ENCODE measurements around the gene STAG1.

STAG1 gene

DNA sequence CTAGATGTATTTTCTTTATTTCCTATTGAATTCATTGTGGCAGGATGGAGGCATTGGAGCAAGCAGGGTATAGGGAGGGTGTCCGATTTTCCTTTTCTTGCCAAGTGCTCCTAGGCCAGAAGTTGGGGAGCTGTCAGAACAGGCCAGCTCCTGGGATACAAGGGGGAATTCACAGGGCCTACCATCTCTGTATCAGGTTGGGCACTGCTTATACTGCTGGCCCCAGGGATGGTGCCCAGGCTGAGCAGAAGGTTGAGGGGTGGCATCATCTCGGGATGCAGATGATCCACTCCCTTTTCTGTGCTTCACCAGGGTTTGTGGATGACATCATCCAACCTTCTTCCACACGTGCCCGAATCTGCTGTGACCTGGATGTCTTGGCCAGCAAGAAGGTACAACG is 422.6 kb downstream of the STAG1 start:
- no peaks in the 10 kb centered on the region for H3K9me2 ChIP-seq (replicated peaks; ENCODE audit: low read depth, low read length)
- H4K20me1 ChIP-seq (ENCODE audit: insufficient read depth, low read length, poor library complexity, severe bottlenecking): no peaks in the 10 kb centered on the region
- no peak overlapping the region for H3K9ac ChIP-seq (ENCODE audit: low read depth, low read length, poor library complexity, severe bottlenecking)
- H2AFZ ChIP-seq (ENCODE audit: low read length): no peak overlapping the region
- no peak overlapping the region for H3K4me3 ChIP-seq (ENCODE audit: low read length, poor library complexity, severe bottlenecking)
- no peak overlapping the region for H3K4me2 ChIP-seq (ENCODE audit: low read depth, low read length, poor library complexity, severe bottlenecking)
- H3K9me3 ChIP-seq (ENCODE audit: insufficient read depth, low read depth, low read length): no peaks in the 10 kb centered on the region
- no peaks in the 10 kb centered on the region for H3K27me3 ChIP-seq (ENCODE audit: insufficient read depth, low read length, poor library complexity, severe bottlenecking)
- H3K4me1 ChIP-seq (ENCODE audit: insufficient read depth, low read length, poor library complexity, severe bottlenecking): no peaks in the 10 kb centered on the region
- H3K36me3 ChIP-seq (ENCODE audit: insufficient read depth, low read length): peaks cover 65% of the 10 kb centered on the region
- TF ChIP-seq EZH2phosphoT487 (IDR thresholded peaks at IDR 0.05; ENCODE audit: borderline replicate concordance): no peak
- TF ChIP-seq, protein P1, sequence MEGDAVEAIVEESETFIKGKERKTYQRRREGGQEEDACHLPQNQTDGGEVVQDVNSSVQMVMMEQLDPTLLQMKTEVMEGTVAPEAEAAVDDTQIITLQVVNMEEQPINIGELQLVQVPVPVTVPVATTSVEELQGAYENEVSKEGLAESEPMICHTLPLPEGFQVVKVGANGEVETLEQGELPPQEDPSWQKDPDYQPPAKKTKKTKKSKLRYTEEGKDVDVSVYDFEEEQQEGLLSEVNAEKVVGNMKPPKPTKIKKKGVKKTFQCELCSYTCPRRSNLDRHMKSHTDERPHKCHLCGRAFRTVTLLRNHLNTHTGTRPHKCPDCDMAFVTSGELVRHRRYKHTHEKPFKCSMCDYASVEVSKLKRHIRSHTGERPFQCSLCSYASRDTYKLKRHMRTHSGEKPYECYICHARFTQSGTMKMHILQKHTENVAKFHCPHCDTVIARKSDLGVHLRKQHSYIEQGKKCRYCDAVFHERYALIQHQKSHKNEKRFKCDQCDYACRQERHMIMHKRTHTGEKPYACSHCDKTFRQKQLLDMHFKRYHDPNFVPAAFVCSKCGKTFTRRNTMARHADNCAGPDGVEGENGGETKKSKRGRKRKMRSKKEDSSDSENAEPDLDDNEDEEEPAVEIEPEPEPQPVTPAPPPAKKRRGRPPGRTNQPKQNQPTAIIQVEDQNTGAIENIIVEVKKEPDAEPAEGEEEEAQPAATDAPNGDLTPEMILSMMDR (conservative IDR thresholded peaks at IDR 0.05; ENCODE audit: low read length): no peak
- no peaks in the 10 kb centered on the region for H3F3A ChIP-seq (ENCODE audit: low read depth)
- no peaks in the 10 kb centered on the region for H3K79me2 ChIP-seq (ENCODE audit: insufficient read depth, low read length)

DNA sequence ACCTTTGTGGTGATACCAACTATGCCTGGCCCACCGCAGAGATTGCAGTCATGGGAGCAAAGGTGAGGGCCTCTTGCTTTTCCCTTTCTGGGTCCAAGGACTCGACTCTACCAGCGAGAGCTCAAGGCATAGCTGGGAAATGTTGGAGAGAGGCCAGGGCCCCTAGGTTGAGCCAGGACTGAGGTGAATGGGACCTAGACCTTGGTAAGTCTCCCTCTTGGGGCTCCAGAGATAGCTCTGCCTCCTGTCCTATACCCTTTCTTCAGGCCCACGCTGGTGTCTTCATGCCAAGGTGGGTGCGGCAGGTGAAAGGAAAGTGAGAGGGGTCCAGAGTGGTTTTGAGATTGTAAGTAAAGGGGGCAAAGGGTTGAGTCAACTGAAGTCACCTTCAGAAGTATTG is 424.5 kb downstream of the STAG1 start:
- Histone ChIP-seq H3K4me2 (ENCODE audit: low read depth, low read length, poor library complexity, severe bottlenecking) (no peak overlapping the region), H3K9ac (ENCODE audit: low read depth, low read length, poor library complexity, severe bottlenecking) (no peak overlapping the region), H3F3A (ENCODE audit: low read depth) (no peaks in the 10 kb centered on the region), H4K20me1 (ENCODE audit: insufficient read depth, low read length, poor library complexity, severe bottlenecking) (no peaks in the 10 kb centered on the region), H3K27me3 (ENCODE audit: insufficient read depth, low read length, poor library complexity, severe bottlenecking) (no peaks in the 10 kb centered on the region), H3K36me3 (ENCODE audit: insufficient read depth, low read length) (peaks cover 58% of the 10 kb centered on the region), H3K4me1 (ENCODE audit: insufficient read depth, low read length, poor library complexity, severe bottlenecking) (no peaks in the 10 kb centered on the region), H3K4me3 (ENCODE audit: low read length, poor library complexity, severe bottlenecking) (no peak overlapping the region), H2AFZ (ENCODE audit: low read length) (no peak overlapping the region), H3K79me2 (ENCODE audit: insufficient read depth, low read length) (no peaks in the 10 kb centered on the region), H3K9me3 (ENCODE audit: insufficient read depth, low read depth, low read length) (peaks cover 7% of the 10 kb centered on the region; the same call in 1 of the 2 replicates), H3K9me2 (replicated peaks; ENCODE audit: low read depth, low read length) (no peaks in the 10 kb centered on the region)
- no peak for TF ChIP-seq EZH2phosphoT487 (IDR thresholded peaks at IDR 0.05; ENCODE audit: borderline replicate concordance)
- TF ChIP-seq, protein P1 (conservative IDR thresholded peaks at IDR 0.05; ENCODE audit: low read length): no peak

DNA sequence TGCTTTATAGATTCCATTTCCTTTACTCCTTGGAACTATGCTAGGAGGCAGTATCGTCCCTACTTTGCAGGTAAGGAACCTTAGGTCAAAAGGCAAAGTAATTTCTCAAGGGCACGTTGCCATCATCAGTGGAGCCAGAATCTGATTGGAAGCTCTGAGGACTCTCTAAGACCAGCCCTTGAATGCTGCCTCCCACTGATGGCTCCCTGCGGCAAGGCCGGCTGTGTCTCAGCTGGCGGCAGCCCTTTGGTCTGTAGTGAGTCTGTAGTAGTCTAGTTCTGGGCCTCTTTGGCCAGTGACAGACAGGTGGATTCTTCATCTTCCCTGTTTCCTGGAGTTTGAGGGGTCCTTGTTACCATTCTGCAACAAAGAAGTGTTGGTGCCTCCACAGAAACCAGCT is 425.9 kb downstream of the STAG1 start:
- Histone ChIP-seq H3K4me3 (ENCODE audit: low read length, poor library complexity, severe bottlenecking) (no peak overlapping the region), H3F3A (ENCODE audit: low read depth) (no peaks in the 10 kb centered on the region), H2AFZ (ENCODE audit: low read length) (no peak overlapping the region), H3K27me3 (ENCODE audit: insufficient read depth, low read length, poor library complexity, severe bottlenecking) (no peaks in the 10 kb centered on the region), H3K9me2 (replicated peaks; ENCODE audit: low read depth, low read length) (no peaks in the 10 kb centered on the region), H3K79me2 (ENCODE audit: insufficient read depth, low read length) (no peaks in the 10 kb centered on the region), H3K4me1 (ENCODE audit: insufficient read depth, low read length, poor library complexity, severe bottlenecking) (no peaks in the 10 kb centered on the region), H3K9ac (ENCODE audit: low read depth, low read length, poor library complexity, severe bottlenecking) (no peak overlapping the region), H3K4me2 (ENCODE audit: low read depth, low read length, poor library complexity, severe bottlenecking) (no peak overlapping the region), H3K9me3 (ENCODE audit: insufficient read depth, low read depth, low read length) (peaks cover 21% of the 10 kb centered on the region; the same call in 1 of the 2 replicates), H4K20me1 (ENCODE audit: insufficient read depth, low read length, poor library complexity, severe bottlenecking) (no peaks in the 10 kb centered on the region), H3K36me3 (ENCODE audit: insufficient read depth, low read length) (peaks cover 61% of the 10 kb centered on the region)
- no peak for TF ChIP-seq EZH2phosphoT487 (IDR thresholded peaks at IDR 0.05; ENCODE audit: borderline replicate concordance)
- TF ChIP-seq, protein P1 (conservative IDR thresholded peaks at IDR 0.05; ENCODE audit: low read length): no peak

Data from Loucy (cell line).